A673 (cell line): Measurements from ENCODE around the gene AMOTL1.

ENCODE experiments used
- EZH2 ChIP-seq: fragments of 200-600 bp; sonication (generic); IDR thresholded peaks from 2 replicates; pipeline ENCODE4 v1.6.1; 2017; ENCODE audit warnings: borderline replicate concordance, low read depth, mild to moderate bottlenecking, mixed read lengths, antibody characterized with exemption, low read length; ENCODE audit not compliant: poor library complexity, severe bottlenecking
- TF ChIP-seq, protein P1 (sequence below): fragments of 300-800, 200-600 bp; sonication (generic); conservative IDR thresholded peaks from 2 replicates; pipeline ENCODE4 v1.5.1; 2017; ENCODE audit warnings: low read depth, mild to moderate bottlenecking, antibody characterized with exemption, low read length, moderate library complexity, mixed read lengths

DNA sequence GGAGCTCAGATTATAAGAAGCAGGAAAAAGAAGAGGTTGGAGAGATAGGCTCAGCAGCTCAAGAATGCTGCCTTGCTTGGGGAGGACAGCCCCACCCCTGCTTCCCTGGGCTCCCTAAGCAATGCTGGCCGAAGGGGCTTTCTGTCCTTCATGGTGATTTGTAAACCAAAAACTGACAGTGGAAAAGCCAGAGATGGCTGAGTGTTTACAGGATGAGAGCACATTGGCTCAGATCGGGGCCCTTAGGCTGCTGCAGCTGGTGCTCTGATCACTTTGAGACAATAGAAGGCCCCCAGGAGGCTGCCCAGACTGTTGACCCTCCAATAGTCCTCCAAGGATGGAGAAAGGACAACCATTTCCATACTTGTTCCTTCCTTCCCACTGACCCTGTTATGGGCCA lies 28.8 kb upstream of the AMOTL1 start:
- TF ChIP-seq, protein P1, sequence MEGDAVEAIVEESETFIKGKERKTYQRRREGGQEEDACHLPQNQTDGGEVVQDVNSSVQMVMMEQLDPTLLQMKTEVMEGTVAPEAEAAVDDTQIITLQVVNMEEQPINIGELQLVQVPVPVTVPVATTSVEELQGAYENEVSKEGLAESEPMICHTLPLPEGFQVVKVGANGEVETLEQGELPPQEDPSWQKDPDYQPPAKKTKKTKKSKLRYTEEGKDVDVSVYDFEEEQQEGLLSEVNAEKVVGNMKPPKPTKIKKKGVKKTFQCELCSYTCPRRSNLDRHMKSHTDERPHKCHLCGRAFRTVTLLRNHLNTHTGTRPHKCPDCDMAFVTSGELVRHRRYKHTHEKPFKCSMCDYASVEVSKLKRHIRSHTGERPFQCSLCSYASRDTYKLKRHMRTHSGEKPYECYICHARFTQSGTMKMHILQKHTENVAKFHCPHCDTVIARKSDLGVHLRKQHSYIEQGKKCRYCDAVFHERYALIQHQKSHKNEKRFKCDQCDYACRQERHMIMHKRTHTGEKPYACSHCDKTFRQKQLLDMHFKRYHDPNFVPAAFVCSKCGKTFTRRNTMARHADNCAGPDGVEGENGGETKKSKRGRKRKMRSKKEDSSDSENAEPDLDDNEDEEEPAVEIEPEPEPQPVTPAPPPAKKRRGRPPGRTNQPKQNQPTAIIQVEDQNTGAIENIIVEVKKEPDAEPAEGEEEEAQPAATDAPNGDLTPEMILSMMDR: no peak
- no peak for TF ChIP-seq EZH2
